NCI-H187 (cell line): Measurements from ENCODE around the gene SYNGR3.
"Not testable (repeated sequence)": the region's sequence is repeated elsewhere in the genome, so short reads cannot be mapped to it uniquely, and the experiment has no call there.

ENCODE experiments used
- DNase-seq, 2 experiments: peaks; one replicate each; lab custom pipeline; 2025; lab: John Stamatoyannopoulos, UW

SYNGR3 gene

GRCh38 chr16:1959269-1960039 lies 30.3 kb upstream of the SYNGR3 start, which contains the start of gene NDUFB10:
TSS of gene NDUFB10 (plus strand) at chr16:1959538. CDS start at chr16:1959625, 87 bp downstream.
- peak; percentile 84 to 91 for DNase-seq

- DNase-seq: no peak
Observed at GRCh38 chr16:1960665-1961630, 28.8 kb upstream of the SYNGR3 start.

- DNase-seq: no peak
Observed at GRCh38 chr16:1961651-1962067, 28.1 kb upstream of the SYNGR3 start.

- not testable (repeated sequence) for DNase-seq
Observed at GRCh38 chr16:1962161-1963153, 27.3 kb upstream of the SYNGR3 start.

- DNase-seq: no peak
Observed at GRCh38 chr16:1963806-1964505, 25.8 kb upstream of the SYNGR3 start.

- peak; percentile 99 for DNase-seq
Observed at GRCh38 chr16:1964506-1965395, 25.0 kb upstream of the SYNGR3 start, which contains the start of gene RPS2. TSS of gene RPS2 (minus strand) at chr16:1964826. CDS start at chr16:1964625, 201 bp downstream.

- no peak for DNase-seq
Observed at GRCh38 chr16:1965396-1966001, 24.3 kb upstream of the SYNGR3 start.

GRCh38 chr16:1966460-1966859 lies 23.3 kb upstream of the SYNGR3 start, which contains the start of gene RNF151:
TSS of gene RNF151 (plus strand) at chr16:1966856. CDS start at chr16:1966882, 26 bp downstream.
- DNase-seq: no peak

GRCh38 chr16:1968146-1968953 lies 21.4 kb upstream of the SYNGR3 start:
- no peak for DNase-seq

- DNase-seq: peak; percentile 96 to 97
Observed at GRCh38 chr16:1971796-1972489, 17.8 kb upstream of the SYNGR3 start, which contains the start of gene TBL3. TSS of gene TBL3 (plus strand) at chr16:1972053. CDS start at chr16:1972165, 112 bp downstream.

- DNase-seq: no peak
Observed at GRCh38 chr16:1972490-1972877, 17.3 kb upstream of the SYNGR3 start.

GRCh38 chr16:1973461-1974156 lies 16.2 kb upstream of the SYNGR3 start:
- no peak for DNase-seq

- DNase-seq: no peak
Observed at GRCh38 chr16:1974157-1975070, 15.4 kb upstream of the SYNGR3 start.

GRCh38 chr16:1975432-1976215 lies 14.1 kb upstream of the SYNGR3 start:
- no peak for DNase-seq

- DNase-seq: no peak
Observed at GRCh38 chr16:1976216-1976520, 13.6 kb upstream of the SYNGR3 start.
